T-helper 2 cell treated with Interferon-gamma antibody and Interleukin-4, amounts not matched to agents 100 ng/mL and 5 ng/mL, for 36 hours (primary cell): ENCODE measurements around the gene WHAMM. TPM values are rescaled to one million over a fixed set of nuclear protein-coding genes. Genes with fewer than 3 reads are reported as not detected.
"Not testable (repeated sequence)": the region's sequence is repeated elsewhere in the genome, so short reads cannot be mapped to it uniquely, and the experiment has no call there.

Source experiments
- intact Hi-C: fragments of 100-400 bp; cut with micrococcal nuclease; formaldehyde crosslinking; loops from one replicate; pipeline ENCODE4 v1.15.1; 2023
- total RNA-seq: library from RNA; stranded (reverse); gene quantifications from 2 replicates; pipeline ENCODE4 v1.2.3, GENCODE V29; 2022

The WHAMM gene, protein sequence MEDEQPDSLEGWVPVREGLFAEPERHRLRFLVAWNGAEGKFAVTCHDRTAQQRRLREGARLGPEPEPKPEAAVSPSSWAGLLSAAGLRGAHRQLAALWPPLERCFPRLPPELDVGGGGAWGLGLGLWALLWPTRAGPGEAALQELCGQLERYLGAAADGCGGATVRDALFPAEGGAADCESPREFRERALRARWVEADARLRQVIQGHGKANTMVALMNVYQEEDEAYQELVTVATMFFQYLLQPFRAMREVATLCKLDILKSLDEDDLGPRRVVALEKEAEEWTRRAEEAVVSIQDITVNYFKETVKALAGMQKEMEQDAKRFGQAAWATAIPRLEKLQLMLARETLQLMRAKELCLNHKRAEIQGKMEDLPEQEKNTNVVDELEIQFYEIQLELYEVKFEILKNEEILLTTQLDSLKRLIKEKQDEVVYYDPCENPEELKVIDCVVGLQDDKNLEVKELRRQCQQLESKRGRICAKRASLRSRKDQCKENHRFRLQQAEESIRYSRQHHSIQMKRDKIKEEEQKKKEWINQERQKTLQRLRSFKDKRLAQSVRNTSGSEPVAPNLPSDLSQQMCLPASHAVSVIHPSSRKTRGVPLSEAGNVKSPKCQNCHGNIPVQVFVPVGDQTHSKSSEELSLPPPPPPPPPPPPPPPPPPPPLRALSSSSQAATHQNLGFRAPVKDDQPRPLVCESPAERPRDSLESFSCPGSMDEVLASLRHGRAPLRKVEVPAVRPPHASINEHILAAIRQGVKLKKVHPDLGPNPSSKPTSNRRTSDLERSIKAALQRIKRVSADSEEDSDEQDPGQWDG
- 9.6 and 9.9 TPM in 2 replicates for total RNA-seq

DNA sequence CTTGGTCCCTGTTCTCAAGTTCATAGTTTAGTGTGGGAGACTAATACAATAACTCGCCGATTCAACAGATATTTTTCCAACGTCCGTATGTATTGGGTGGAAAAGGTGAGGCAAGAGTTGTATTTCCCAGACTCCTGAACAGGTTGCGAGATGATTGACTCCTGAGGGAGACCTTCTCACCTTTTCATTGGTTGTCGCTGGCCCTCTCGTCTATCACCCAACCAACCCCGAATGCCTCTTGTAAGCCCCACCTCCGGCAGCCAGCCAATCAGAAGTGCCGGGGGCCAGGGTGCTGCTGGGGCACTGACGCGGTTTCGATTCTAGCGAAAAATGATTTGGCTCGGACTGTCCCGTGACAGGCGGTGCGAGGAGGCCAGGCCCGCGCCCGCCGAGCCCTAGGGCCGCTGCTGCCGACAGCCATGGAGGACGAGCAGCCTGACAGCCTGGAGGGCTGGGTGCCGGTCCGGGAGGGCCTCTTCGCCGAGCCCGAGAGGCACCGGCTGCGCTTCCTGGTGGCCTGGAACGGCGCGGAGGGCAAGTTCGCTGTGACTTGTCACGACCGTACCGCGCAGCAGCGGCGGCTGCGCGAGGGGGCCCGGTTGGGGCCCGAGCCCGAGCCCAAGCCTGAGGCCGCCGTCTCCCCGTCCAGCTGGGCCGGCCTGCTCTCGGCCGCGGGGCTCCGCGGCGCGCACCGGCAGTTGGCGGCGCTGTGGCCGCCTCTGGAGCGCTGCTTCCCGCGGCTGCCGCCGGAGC, at the start of gene WHAMM:
TSS of gene WHAMM (plus strand) at position 321 of the 753 bp plus-strand sequence. CDS start at position 420, 99 bp downstream.
- intact Hi-C loops = loop anchor here (1.0 to 5.0 kb wide), 7 partner anchors 59 to 1517 kb away; partner anchors contain the start of genes AP3B2, BTBD1, C15orf40 and HOMER2

DNA sequence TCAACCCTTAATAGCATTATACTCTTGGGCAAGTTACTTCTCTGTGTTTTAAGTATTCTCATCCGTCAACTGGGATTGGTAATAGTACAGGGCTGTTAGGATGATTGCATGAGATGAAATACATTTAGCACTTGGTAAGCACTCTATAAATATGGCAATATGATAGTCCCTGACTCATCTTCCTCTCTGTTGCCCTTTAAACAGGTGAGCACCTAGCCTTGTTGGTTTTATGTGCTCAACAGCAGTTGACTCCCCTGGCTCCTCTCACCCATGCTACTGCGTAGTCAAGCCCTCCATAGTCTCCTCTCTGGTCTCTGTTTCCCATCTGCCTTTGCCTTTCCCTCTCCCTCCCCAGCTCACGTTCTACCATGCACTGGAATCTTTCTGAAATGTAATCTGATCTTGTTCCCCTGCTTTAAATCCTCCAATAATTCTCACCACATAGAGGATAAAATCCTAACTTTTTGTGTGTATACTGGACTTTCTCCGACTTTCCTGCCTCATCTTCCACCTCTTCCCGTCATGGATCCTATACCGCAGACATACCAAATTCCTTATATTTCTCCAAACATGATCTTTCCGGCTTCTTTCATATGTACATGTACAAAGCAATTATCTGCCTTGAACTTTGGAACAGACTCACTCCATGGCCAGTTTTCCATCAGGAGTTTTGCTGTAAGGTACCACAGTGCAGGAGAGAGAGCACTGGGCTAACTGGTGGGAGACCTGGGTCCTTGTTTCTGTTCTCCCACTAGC, 45.9 kb upstream of the WHAMM start:
- intact Hi-C loops = no loop called here

DNA sequence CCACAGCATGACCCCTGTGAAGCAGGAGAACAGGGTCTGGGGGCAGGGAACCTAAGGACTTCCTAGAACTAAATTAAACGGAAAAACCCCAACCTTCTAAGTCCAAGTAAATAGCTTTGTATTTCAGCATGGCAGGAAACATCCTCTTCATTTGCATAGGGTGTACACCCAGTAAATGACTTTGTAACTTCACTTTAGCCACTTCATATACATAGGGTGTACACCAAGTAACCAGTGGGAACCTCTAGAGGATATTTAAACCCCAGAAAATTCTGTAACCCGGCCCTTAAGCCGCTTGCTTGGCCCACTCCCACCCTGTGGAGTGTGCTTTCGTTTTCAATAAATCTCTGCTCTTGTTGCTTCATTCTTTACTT, 45.3 kb upstream of the WHAMM start:
- intact Hi-C loops = no loop called here

DNA sequence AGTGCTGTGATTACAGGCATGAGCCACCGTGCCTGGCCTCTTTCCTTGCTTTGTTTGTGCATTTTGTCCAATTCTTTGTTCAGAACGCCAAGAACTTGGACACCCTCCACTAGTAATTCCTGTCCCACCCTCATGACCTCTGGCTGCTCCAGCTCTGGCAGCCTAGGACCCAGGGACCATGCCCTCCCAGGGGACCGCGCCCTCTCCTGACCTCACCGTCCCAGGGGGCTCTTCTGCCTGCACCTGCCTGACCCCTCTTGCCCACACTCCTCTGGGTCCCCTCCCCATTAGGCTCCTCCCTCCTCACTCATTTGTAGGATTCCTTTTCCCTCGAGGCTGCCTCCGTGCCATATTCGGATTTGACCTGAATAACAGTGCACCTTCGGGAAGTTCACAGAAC, 44.7 kb upstream of the WHAMM start:
- intact Hi-C loops = no loop called here

DNA sequence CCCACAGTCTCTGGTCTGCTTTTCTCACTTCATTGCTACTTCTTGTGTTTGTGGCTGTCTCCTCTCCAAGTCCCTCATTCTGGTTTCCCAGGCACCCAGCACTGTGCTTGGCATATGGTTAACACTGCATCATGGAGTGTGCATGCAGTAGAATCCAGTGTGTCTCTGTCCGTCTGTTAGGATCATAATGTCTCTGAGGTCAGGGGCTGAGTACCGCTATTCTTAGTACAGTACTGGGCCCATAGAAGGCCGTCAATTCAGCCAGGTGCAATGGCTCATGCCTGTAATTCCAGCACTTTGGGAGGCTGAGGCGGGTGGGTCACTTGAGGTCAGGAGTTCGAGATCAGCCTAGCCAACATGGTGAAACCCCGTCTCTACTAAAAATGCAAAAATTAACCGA, 43.2 kb upstream of the WHAMM start:
- intact Hi-C loops = not testable (repeated sequence)

DNA sequence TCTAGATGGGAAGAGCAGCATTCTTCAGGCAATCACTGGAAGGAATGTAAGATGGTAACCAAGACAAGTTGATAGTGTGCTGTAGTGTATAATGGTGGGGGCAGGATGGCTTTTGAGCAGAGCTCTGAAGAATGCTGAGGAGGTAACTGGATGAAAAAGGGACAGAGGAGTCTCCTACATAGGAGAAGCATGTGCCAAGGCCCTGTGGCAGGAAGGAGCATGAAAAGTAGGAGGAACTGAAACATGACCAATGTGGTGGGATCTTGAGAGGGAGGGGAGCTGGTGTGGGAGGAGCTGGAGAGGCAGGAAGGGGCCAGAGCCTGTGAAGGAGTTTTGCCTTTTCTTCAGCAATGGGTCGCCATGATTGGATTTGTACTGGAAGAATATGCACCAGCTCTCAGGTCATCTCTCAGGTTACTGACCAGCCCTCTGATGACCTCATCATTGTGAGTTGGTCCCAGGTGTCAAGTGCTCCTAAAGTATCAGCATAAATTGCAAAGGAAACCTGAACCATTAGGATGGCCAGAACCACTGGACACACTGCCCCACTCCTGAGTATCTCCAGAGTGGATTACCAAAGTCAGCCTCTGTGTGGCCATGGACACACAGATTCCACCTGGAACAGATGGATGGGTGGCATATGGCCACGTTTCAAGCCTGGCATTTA, 42.1 kb upstream of the WHAMM start:
- intact Hi-C loops = no loop called here

DNA sequence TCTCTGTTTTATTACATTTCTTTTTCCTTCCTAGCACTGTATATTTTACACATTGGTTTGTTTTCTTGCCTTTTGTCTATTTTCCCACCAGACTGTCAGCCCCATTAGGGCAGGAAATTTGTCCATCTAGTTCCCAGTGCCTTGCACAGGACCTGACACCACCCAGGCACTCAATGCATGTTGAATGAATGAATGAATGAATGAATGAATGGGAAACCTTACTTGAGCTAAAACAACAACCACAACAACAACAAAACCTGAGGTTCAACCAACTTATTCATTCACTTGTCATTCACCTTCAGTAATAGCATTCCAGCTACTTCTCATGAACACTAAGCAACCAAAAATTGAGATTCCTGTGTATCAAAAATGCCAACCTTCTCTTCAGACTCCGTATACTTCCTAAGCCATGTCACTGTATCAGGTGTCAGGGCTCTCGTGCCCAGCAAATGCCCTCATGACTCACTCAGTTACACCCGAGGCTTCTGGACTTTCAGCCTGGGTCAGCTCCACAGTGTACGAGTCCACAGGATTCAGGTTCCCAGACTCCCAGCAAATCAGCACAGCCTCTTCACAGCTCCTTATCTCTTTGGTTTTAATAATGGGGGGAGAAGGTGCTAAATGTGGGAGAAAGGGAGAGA, 40.9 kb upstream of the WHAMM start:
- intact Hi-C loops = no loop called here

DNA sequence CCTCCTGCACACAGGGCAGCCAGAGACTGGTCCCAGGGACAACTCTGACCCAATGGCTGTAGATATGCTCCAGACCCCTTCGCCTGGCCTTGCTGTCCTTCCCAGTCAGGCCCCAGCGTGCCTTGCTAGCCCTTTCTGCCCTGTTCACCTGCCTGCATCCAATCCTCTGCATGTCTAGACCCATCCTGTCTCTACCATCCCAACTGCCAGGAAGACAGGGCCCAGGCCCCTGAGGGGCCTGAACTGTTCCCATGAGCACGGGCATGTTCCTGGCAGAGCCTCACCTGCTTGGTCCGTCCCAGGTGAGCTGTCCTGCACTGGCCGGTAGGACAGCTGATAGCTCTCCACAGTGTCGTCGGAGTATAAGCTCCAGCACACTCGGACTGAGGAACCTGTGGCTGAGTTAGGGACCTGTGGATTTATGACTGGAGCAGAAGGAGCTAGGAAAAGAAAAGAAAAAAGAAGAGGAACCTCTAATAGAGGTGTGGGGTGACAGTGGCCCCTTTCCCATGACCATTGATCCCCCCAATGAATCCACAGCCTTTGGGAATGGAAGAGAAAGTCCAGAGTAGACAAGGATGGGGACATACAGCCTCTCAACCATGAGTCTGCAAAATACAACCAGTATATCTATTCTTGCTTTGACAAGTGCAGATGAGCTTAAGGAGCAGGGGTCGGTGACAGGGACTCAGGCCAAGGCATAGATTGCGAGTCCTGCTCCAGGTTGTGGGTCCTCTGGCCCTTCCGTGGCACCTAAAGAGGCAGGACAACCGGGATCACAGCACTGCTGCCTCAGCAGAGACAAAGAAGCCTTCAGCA, 37.4 kb upstream of the WHAMM start:
- intact Hi-C loops = no loop called here

DNA sequence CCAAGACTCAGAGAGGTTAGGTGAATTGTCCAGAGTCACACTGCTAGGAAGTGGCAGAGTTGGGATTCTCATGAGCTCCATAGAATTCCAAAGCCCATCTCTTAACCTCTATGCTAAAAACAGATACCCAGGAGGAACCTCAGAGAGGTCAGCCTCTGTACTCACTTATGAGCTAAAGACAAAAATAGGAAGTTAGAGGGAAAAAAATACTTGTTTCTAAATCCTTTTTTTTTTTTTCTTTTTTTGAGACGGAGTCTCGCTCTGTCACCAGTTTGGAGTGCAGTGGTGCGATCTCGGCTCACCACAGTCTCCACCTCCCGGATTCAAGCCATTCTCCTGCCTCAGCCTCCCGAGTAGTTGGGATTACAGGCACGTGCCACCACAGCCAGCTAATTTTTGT, 34.9 kb upstream of the WHAMM start:
- intact Hi-C loops = no loop called here

DNA sequence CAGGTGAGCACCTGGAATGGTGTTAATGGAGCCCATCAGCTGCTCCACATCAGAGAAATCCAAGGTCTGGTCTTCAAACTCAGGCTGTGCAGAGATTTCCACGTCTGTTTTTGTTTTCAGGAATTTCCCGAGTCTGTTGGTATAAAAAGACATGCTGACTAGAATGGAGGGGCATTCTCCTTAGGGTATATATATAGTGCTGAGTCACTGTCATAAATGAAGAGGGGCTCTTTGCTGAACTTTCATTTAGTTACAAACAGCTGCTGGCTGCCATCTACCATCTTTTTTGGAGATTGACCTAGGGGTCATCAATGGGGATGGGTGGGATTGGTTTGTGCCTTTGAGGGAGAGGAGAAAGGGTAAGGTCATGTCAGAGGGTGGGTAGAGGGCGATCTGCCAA, 30.7 kb upstream of the WHAMM start:
- intact Hi-C loops = no loop called here

DNA sequence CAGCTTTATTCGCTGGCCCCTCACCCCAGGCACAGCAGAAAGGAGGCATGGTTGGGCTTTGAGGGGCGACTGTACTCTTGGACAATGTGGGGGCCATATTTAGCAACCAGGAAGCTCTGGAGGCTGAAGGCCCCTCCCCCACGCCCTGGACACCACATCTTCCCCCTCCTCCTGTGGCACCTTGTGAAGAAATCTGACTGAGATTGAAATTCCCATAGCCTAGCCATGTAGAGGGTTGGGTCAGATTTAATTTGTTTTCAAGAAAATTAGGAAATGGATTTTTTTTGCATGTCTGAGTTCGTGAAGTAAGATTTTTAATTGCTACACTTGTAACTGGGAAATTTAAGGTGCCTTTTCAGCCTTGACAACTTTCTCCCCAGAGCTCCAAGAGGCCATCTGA, 28.1 kb upstream of the WHAMM start:
- intact Hi-C loops = no loop called here

DNA sequence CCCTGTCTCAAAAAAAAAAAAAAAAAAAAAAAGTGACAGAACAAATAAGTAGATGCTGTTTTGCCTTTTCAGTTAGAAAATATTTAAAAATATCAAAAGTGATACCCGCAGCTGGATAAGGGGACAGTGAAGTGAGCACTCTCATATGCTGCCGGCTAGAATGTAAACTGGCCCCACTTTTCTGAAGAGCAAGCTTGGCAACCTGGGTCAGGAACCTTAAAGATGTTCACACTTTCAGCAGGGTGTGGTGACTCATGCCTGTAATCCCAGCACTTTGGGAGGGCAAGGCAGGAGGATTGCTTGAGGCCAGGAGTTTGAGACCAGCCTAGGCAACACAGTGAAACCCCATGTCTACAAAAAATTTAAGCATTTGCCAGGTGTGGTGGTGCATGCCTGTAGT, 20.9 kb upstream of the WHAMM start:
- intact Hi-C loops = no loop called here

DNA sequence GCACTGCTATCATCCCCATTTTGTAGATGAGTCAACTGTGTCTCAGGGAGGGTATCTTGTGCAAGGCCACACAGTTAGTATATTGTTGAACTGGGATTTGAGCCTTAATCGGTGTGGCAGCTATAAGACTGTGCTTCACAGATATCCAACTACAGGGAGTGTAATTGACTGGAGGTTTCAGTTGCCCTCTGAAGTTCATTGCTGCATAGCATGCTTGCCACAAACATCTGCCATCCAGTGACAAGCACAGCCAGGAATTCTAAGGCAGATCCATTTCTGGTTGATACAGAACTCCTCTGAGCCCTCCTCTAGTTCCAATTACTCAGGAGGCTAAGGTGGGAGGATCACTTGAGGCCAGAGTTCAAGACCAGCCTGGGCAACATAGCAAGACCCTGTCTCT, 19.9 kb upstream of the WHAMM start:
- intact Hi-C loops = no loop called here

DNA sequence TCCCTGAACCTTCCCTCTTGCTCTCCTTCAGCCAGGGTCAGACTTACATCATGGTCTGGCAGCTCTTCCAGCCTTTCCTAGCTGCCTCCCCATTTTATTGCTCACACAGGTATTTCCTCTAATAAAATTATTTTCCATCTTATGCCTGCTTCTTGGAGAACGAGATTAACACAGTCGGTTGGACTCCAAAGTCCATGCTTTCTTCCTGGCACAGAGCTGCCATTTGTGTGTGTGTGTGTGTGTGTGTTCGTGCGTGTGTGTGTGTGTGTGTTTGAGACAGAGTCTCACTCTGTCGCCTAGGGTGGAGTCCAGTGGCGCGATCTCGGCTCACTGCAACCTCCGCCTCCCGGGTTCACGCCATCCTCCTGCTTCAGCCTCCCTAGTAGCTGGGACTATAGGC, 19.1 kb upstream of the WHAMM start:
- intact Hi-C loops = no loop called here

DNA sequence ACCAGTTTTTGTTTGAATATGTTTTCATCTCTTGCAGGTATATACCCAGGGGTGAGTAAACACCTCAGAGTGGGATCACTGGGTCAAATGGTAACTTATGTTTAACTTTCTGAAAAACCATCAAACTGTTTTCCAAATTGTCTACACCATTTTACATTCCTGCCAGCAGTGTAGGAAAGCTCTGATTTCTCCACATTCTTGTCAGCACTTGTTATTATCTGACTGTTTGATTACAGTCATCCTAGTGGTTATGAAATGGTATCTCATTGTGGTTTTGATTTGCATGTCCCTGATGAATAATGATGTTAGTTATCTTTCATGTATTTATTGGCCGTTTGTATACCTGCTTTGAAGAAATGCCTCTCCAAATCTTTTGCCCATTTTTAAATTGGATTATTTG, 17.4 kb upstream of the WHAMM start:
- intact Hi-C loops = no loop called here

DNA sequence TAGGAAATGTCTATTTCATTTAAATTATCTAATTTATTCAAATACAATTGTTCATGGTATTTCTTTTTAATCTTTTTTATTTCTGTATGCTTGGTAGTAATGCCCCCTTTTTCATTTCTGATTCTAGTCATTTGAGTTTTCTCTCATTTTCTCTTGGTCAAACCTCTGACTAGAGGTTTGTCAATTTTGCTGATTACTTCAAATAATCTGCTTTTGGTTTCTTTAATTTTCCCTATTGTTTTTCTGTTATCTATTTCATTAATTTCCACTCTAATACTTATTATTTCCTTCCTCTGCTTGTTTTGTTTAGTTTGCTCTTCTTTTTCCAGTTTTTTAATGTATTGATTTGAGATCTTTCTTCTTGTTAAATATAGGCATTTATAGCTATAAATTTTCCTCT, 15.7 kb upstream of the WHAMM start:
- intact Hi-C loops = no loop called here

DNA sequence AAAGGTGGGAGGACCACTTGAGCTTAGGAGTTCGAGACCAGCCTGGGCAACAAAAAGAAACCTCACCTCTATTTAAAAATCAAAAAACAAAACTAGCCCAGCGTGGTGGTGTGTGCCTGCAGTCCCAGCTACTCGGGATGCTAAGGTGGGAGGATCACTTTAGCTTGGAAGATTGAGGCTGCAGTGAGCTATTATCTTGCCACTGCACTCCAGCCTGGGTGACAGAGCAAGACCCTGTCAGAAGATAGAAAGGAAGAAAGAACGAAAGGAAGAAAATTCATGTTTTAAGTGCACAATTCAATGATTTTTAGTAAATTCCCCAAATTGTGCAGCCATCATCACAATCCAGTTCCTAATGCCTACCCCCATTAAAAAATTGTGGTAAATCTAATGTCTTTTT, 11.3 kb upstream of the WHAMM start:
- intact Hi-C loops = no loop called here

DNA sequence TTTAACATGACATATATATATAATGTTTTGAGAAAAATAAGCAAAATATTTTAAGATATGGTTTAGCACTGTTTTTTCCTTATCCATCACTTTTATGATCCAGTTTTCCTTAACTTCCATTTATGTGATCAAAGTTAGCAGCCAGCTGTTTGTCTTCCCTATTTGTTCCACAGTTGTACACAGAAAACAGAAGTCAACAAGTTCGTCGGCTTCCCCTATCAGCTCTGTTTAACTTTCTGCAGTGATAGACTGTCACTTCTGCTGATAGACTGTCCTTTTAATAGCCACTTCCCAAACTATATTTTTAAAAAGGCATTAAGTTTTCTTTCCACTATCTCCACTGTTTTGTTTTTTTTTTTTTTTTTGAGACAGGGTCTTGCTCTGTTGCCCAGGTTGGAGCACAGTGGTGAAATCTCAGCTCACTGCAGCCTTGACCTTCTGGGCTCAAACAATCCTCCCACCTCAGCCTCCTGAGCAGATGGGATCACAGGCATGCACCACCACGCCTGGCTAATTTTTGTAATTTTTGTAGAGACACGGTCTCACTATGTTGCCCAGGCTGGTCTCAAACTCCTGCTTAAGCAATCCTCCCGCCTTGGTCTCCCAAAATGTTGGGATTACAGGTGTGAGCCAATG, 10.8 kb upstream of the WHAMM start:
- intact Hi-C loops = no loop called here
